GM19193 (cell line): ENCODE measurements around the gene BRINP3.

Experiments
- POLR2A ChIP-seq: IDR thresholded peaks from 4 replicates; pipeline ENCODE4 v1.6.1; 2011; ENCODE audit not compliant: insufficient read depth, insufficient read length; ENCODE audit errors: extremely low read depth

The BRINP3 gene

GRCh38 chr1:190049314-190049713 is 428.4 kb downstream of the BRINP3 start:
- no peak for TF ChIP-seq POLR2A
